ENCODE results near the gene MPP1.

GRCh38 chrX:154833746-154834274 is 28.5 kb upstream of the MPP1 start:
- TF ChIP-seq, protein P1, sequence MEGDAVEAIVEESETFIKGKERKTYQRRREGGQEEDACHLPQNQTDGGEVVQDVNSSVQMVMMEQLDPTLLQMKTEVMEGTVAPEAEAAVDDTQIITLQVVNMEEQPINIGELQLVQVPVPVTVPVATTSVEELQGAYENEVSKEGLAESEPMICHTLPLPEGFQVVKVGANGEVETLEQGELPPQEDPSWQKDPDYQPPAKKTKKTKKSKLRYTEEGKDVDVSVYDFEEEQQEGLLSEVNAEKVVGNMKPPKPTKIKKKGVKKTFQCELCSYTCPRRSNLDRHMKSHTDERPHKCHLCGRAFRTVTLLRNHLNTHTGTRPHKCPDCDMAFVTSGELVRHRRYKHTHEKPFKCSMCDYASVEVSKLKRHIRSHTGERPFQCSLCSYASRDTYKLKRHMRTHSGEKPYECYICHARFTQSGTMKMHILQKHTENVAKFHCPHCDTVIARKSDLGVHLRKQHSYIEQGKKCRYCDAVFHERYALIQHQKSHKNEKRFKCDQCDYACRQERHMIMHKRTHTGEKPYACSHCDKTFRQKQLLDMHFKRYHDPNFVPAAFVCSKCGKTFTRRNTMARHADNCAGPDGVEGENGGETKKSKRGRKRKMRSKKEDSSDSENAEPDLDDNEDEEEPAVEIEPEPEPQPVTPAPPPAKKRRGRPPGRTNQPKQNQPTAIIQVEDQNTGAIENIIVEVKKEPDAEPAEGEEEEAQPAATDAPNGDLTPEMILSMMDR (IDR thresholded peaks at IDR 0.05; ENCODE audit: low read depth, low read length), result no peak
- TF ChIP-seq MYC (IDR thresholded peaks at IDR 0.05; ENCODE audit: low read depth, low read length), result no peak

Data from NB4 (cell line).